GM21381 (cell line): Measurements from ENCODE around the gene CD4.

ENCODE experiments used
- ATAC-seq: cut with Tn5 transposase; IDR thresholded peaks from one replicate; pipeline ENCODE4 v1.9.1; 2021; ENCODE audit warnings: mild to moderate bottlenecking, moderate library complexity; ENCODE audit not compliant: unreplicated experiment

Gene CD4

DNA sequence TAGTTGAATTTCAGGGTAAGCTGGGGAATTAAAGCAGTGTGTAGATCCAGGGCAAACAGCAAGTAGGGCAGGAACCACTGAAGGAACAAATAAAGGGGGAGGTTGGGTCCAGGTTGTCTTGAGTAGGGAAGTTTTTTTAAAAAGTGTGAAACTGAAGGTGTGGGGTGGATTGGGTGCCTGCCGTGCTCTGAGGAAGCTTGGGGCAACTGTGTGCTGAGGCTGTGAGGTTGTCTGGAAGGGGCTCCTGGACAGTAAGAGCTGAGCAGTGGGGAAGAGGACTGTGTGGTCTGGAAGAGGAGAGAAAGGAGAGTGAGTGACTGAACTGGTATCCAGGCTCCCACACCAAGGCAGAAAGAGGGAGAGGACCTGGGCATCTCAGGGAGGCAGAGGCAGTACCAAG, 21.4 kb downstream of the CD4 start:
- ATAC-seq: no peak

- ATAC-seq: no peak
These were observed 24.0 kb downstream of the CD4 start for GRCh38 chr12:6813363-6813762.

DNA sequence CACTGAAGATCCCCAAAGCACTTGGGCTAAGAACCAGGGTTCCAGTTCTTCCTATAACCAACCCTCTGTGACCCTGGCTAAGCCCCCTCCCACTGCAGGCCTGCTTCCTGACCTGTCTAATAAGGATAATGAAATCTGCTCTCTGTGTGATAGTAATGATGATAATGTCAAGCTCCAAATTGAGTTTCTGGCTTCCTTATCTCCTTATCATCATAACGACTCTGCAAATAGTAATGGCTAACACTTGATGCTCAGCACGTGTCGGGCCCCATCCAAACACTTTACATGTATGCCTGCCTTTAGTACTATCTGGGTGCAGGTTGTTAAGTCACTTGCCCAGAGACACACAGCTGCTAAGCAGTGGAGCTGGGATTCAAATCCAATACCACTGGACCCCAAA, 27.3 kb downstream of the CD4 start:
- ATAC-seq: no peak

DNA sequence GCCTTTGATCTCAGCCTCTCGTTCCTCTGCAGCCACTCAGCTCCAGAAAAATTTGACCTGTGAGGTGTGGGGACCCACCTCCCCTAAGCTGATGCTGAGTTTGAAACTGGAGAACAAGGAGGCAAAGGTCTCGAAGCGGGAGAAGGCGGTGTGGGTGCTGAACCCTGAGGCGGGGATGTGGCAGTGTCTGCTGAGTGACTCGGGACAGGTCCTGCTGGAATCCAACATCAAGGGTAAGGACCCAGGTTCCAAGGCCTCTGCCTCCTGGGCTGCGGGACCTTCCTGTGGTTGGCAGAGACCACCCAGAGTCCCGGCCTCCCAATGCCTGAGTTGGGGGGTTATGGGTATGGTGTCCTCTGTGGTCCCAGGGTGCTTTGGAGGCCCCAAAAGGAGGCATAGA, 27.8 kb downstream of the CD4 start:
- no peak for ATAC-seq

- no peak for ATAC-seq
These were observed 28.4 kb downstream of the CD4 start for GRCh38 chr12:6817662-6818157.

GRCh38 chr12:6818222-6818621, 28.9 kb downstream of the CD4 start:
- no peak for ATAC-seq

DNA sequence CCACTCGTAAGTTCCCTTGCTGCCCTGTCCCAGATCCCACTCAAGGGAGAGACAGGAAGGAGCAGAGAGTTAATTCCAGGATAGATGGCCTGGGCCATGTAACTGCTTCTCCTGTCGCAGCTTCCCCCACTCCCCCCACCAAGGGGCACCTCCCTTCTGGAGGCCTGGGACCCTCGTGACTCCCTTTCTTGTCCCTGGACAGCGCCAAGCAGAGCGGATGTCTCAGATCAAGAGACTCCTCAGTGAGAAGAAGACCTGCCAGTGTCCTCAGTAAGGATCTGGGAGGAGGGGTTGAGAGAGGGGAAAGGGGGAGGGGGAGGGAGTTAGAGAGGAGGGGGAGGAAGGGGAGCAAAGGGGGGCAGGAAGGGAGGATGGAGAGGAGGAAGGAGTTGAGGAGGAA, 29.3 kb downstream of the CD4 start:
- ATAC-seq: no peak

DNA sequence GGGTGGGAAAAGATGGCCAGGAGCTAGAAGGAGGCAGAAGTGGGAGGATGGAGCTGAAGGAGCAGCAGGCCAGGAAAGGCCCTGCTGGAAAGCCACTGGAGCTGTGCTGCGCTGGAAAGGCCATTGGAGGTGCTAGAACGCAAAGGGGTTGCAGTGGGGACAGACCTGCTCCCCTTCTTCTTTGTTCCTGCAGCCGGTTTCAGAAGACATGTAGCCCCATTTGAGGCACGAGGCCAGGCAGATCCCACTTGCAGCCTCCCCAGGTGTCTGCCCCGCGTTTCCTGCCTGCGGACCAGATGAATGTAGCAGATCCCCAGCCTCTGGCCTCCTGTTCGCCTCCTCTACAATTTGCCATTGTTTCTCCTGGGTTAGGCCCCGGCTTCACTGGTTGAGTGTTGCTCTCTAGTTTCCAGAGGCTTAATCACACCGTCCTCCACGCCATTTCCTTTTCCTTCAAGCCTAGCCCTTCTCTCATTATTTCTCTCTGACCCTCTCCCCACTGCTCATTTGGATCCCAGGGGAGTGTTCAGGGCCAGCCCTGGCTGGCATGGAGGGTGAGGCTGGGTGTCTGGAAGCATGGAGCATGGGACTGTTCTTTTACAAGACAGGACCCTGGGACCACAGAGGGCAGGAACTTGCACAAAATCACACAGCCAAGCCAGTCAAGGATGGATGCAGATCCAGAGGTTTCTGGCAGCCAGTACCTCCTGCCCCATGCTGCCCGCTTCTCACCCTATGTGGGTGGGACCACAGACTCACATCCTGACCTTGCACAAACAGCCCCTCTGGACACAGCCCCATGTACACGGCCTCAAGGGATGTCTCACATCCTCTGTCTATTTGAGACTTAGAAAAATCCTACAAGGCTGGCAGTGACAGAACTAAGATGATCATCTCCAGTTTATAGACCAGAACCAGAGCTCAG, 30.0 kb downstream of the CD4 start:
- ATAC-seq: no peak

DNA sequence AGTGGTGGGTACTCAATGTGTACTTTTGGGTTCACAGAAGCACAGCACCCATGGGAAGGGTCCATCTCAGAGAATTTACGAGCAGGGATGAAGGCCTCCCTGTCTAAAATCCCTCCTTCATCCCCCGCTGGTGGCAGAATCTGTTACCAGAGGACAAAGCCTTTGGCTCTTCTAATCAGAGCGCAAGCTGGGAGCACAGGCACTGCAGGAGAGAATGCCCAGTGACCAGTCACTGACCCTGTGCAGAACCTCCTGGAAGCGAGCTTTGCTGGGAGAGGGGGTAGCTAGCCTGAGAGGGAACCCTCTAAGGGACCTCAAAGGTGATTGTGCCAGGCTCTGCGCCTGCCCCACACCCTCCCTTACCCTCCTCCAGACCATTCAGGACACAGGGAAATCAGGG, 30.8 kb downstream of the CD4 start:
- no peak for ATAC-seq

- ATAC-seq: no peak
These were observed 32.5 kb downstream of the CD4 start, which contains the start of gene GPR162 for GRCh38 chr12:6821591-6822425. GPR162 (plus strand) TSS chr12:6821821; CDS start chr12:6823899, 2,078 bp downstream.

GRCh38 chr12:6822426-6823135, 33.3 kb downstream of the CD4 start:
- no peak for ATAC-seq

GRCh38 chr12:6823182-6824084, 34.1 kb downstream of the CD4 start:
- ATAC-seq: no peak

DNA sequence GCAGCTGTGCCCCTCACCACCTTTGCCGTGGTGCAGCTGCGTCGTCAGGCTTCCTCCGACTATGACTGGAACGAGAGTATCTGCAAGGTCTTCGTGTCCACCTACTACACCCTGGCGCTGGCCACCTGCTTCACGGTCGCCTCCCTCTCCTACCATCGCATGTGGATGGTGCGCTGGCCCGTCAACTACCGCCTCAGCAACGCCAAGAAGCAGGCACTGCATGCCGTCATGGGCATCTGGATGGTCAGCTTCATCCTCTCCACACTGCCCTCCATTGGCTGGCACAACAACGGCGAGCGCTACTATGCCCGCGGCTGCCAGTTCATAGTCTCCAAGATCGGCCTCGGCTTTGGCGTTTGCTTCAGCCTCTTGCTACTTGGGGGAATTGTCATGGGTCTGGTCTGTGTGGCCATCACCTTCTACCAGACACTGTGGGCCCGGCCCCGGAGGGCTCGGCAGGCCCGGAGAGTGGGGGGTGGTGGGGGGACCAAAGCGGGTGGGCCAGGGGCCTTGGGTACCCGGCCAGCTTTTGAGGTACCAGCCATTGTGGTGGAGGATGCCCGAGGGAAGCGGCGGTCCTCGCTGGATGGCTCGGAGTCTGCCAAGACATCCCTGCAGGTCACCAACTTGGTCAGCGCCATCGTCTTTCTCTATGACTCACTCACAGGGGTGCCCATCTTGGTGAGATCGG, 34.9 kb downstream of the CD4 start:
- ATAC-seq: no peak

DNA sequence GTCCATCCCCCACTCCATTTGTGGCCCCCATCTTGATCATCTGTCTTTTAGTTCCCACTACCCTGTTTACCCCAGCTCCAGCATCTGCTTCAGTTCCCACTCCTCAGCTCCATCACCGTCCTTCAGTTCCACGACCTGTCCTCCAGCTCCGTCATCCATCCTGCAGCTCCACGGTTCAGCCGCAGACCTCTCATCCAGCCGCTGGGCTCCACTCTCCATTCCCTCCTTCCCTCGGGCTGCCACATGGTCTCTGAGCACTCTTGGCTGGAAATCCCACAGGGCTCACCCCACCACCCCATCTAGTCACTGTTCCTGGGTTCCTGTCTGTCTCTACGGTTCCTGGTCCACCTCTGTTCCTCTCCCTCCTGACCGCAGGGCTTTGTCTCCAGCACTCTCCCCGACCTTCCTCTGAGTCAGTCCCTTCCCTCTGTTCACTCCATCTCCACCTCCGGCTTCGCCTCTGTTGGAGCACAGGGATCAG, 35.6 kb downstream of the CD4 start:
- no peak for ATAC-seq

GRCh38 chr12:6825398-6826124, 36.2 kb downstream of the CD4 start:
- no peak for ATAC-seq

DNA sequence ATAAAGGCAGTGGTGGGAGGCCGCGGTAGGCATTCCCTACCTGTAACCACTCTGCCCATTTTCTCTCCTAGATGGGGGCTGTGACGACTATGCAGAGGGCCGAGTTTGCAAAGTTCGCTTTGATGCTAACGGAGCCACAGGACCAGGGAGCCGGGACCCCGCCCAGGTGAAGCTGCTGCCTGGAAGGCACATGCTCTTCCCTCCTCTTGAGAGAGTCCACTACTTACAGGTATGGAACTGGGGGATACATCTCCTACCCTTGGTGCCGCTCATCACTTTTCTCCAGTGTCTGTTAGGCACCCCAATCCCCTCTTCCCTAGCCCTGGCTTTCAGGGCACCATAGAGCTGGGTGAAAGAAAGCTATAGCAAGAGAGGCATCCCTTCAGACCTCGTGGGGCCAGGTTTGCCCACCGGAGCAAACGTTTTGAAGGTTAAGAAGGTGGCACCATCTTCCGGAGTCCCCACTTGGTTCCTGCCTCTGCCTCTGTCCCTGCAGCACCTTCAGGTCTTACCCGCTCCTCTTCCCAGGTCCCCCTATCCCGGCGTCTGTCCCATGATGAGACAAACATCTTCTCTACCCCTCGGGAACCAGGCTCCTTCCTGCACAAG, 36.9 kb downstream of the CD4 start:
- no peak for ATAC-seq

- no peak for ATAC-seq
These were observed 37.6 kb downstream of the CD4 start for GRCh38 chr12:6826734-6827436.
